ENCODE data around the gene PCNX2. TPM values are rescaled to one million over a fixed set of nuclear protein-coding genes. Genes with fewer than 3 reads are reported as not detected.
A peak's percentile ranks its signal among the peaks of the same experiment; 100 is the strongest.
"Not testable (repeated sequence)": the region's sequence is repeated elsewhere in the genome, so short reads cannot be mapped to it uniquely, and the experiment has no call there.

PCNX2 gene
- total RNA-seq, 1 donor from 2014 or later: 0.51 TPM

DNA sequence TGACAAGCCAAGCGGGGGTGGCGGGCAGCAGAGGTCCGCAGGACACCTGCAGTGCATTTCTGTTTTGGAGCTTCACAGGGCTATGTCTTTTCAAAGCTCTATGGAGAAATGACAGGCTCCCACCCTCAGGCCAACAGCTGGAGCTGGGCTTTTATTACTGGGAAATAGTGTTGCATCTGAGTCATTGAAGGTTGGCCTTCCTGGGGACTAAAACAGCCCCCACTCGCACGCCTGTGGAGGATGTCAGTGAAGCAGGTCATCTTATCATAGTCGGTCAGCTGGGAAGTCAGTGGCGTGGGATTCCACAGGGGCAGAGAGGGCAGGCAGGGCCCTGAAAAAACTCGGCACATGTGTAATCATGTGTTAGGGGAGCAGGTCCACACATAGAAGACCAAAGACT lies 289.8 kb downstream of the PCNX2 start:
- peak; percentile 34 for DNase-seq

DNA sequence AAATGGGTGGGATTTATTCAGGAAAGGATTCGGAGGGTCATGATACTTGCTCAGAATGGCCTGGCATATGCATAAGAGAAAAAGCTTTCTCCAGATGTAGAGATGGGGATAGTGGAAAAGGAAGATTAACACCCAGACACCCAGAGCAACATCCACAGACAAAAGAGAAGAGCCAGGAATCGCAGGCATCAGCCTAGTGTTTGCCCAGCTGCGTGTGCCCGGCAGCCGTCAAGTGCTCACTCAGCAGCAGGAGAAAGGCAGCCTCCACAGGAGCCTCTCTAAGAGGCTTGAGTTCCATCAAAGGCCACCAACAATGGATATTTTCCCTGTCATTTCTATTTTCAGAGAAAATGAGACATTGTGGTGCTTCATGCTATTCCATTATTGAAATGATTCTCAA lies 290.4 kb downstream of the PCNX2 start:
- no peak for DNase-seq

DNA sequence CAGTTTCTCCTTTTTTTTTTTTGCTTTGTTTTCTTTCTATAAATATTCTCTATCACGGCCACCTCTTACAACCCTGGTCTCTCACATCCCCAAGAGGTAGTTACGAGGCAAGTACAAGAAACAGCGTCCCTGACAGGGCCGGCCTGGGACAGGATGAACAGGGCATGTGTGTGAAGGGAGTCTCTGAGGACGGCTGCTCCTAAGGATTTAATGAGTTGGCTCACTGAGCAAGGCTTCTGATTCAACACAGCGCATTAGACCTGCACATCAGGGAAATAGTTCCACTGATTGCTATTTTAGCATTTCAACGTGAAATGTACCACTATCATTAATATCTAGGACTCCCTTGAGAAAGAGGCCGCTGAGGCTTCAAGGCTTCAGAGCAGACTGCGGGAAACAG lies 291.1 kb downstream of the PCNX2 start:
- DNase-seq: no peak

DNA sequence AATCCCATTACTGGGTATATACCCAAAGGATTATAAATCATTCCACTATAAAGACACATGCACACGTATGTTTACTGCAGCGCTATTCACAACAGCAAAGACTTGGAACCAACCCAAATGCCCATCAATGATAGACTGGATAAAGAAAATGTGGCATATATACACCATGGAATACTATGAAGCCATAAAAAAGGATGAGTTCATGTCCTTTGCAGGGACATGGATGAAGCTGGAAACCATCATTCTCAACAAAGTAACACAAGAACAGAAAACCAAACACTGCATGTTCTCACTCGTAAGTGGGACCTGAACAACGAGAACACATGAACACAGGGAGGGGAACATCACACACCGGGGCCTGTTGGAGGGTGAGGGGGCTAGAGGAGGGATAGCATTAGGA lies 291.9 kb downstream of the PCNX2 start:
- DNase-seq: not testable (repeated sequence)

DNA sequence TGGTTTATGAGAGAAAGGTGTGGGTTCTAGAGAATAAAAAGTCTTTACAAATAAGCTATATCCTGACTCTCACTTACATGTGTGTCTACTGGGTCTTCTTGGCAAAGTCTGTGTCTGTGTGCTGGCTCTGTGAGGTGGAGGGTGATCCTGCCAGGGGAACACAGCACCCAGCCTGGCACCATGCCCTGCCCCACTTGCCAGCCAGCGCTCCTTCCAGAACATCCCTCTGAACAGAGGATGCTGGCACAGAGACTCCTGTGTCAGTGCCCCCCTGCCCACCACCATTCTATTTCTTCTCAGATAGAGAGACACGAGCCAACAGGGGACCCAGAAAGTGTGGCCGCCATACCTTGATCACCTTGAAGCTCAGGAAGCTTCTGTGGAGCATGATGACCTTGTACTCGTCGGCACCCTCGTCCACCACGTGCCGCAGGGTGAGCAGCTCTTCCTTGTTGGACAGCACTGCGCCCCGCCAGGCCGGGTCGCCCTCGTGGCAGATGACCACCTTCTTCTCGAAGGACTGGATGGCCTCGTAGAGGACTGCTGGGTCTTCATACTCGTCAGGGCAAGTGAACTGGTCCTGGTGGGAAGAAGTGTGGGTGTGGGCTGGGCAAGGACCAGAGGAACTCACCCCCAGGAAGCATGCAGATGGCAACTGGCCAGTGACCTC lies 295.4 kb downstream of the PCNX2 start:
- DNase-seq: no peak

DNA sequence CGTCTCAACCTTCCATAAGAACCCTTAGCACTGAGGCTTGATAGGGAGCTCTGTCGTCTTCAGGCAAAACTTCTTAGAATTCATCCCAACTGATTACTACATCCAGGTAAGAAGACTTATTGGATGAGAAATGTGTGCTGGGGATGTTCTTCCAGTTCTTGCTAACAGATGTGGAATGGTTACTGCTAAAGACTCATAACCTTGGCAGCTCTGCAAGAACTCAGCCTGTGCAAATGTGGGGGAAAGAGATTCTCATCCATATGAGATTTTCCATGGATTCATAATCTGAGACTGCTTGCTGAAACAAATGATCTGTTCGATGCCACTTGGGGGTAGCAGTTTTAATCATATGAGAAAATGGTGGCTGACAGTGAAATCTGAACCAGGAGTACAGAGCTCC lies 296.9 kb downstream of the PCNX2 start:
- no peak for DNase-seq

DNA sequence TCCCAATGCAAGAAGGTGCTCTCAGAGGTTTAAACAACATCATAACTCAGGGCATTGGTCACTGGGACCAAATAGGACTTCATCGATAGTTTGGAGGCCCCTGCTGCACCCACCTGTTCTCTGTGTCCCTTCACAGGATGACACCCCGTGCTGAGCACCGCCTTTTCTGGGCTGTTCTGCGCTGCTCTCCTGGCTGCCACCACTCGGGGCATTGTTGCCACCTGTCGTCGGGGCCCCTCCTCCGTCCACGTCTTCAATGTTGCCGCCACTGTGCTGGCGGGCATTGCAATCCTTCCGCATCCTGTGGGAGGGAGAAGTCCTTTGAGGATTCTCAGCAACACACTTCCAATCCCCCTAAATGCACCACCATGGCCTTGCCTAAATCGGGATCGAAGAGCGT lies 297.4 kb downstream of the PCNX2 start:
- no peak for DNase-seq

DNA sequence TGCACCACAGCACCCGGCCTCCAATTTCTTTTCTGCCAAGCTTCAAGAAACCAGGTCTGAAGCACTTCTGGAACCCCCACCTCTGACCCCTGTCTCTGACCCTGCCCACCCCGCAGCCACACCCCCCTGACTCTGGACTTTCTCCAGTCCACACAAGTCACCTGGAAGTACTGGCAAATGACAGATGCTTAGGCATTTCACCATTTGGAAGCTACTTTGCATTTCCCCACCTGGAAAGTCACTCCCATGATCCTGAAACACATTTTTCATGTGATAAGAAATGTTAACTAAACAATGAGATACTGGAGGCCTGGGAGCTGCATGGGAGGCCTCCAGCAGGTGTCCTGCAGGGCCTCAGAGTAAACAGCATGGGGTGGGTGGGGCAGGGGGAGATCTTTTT lies 299.4 kb downstream of the PCNX2 start:
- DNase-seq: no peak

DNA sequence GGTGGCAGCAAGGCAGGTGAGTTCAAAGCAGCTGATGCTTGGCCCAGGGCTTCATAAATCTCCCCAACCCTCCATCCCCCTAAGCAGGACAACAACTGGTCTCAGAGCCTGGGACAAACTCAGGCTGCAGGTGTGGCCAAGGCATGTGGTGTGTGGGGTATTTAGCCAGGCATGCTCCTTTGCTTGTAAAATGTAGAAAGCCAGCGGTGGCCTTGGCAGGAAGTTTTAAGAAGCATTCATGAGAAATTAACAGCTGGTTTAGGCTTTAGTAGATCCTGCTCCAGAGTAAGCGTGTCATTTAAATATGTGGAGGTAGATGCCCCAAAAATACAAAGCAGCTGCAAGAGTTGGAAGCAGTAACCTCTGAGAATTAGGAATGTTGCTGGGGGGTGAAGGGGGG lies 300.3 kb downstream of the PCNX2 start:
- no peak for DNase-seq

DNA sequence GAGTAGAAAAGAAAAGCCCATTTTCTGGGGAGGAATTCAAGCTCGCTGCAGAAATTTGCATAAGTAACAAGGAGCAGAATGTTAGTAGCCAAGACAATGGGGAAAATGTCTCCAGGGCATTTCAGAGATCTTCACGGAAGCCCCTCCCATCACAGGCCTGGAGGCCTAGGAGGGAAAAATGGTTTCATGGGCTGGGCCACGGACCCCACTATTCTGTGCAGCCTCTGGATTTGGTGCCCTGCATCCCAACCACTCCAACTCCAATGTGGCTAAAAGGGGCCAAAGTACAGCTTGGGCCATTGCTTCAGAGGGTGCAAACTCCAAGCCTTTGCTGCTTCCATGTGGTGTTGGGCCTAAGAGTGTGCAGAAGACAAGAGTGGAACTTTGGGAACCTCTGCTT lies 302.0 kb downstream of the PCNX2 start:
- no peak for DNase-seq

DNA sequence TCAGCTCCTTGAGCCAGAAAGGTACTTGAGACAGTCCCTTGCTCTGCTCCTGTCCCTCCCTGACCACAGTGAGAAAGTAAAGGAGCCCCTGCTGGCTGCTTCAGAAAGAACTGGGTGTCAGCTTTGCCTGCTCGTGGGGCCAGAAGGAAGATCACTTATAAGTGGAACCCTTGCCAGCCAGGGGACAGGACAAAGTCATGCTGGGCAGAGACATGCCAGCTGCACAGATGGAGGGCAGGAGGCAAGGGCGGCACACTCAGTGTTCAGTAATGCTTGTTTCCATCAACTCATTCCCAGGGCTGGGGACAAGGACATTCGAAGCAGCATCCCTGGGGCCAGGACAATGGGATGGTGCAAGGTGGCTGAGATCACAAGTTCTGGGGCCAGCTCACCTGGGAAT lies 303.3 kb downstream of the PCNX2 start:
- DNase-seq: no peak

DNA sequence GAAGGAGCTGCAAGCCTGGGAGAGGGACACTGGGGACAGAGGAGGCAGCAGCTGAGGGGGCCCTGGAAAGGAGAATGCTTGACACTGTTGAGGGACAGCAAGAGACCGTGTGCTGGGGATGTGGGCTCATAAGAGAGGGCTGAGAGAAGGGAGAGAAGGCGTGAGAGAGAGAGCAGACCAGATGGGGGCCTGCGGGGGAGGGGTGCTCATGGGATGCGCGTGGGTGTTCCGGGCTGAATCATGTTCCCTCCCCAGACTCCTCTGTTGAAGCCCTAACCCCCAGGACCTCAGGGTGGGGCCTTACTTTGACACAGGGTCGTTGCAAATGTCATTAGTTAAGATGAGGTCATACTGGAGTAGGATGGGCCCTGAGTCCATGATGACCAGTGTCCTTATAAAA lies 304.3 kb downstream of the PCNX2 start:
- no peak for DNase-seq

DNA sequence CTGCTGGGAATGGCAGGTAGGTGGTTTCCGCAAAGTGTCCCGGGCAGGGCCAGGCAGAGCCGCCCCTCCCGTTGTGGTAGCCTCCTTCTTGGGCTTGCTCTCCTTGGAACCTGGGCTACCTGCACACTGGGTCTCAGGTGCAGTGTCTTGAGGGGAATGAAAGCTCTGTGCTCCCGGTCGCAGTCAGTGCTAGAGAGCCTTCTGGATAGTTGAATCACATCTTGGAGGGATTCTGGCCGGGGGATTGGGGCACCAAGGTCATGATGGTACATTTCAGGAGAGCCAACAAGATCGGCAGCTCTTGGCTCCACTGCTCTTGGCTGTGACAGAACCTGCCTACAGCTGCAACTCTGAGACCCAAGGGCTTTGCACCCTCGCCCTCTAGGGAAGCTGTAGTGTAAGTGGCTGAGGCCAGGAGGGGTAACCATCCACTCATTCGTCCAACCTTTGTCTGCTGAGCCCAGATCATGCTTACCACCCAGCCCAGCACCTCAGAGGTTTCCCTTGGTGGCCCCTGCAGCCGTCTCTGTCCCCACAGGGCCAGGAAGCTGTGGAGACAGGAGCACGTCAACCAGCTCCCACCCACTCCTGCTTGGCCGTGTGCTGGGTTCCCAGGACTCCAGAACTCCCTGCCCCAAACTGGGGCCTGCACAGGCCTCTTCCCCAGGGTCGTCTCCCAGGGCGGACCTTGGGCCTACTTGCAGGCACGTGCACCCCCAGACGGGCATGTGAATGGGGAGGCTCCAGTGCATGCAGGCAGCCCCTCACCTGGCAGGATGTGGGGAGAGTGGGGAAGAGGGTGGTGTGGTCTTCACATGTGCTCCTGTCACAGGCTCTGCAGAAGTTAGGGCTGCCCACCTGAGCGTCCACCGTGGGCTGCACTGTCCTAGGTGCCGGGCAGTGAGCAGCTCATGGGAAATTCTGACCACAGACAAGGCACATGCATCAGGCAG lies 305.1 kb downstream of the PCNX2 start:
- no peak for DNase-seq

DNA sequence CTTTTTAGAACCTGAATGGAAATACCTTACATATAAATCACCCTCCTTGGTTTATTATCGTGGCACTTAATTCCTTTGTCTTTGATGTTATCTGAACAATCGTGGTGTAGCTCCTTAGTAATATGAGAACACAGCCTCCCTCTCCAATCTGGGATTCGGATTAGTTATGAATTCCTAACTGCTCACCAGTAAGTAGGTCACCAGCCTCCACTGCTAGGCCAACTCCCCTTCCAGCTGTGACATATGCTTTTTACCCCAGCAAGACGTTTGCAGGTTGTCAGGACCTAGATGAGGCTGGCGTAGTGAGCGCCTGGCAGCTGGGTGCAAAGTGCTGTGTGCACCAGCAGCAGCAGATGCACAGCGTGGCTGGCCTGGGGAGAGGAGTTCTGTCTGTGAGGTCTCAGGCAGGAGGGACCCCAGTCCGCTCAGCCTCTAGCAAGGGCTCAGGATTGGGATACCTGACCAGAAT lies 306.9 kb downstream of the PCNX2 start:
- no peak for DNase-seq

DNA sequence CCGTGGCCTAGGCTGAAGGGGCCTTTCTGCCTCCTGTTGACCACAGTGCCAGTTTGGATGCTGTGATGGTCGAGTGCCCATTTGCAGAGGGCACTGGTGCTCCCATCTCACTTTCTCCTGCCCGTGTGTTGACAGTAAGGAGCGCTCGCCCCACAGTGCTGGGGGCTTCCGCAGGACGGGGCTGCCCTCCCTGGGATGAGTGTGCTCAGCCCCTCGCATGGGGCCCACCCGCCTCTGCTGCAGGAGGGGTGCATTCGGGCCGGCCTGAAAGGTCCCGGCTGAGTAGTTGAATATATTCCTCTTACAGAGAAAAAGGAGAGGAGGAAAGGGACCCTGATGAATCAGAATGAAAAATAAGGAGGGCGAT lies 307.8 kb downstream of the PCNX2 start:
- no peak for DNase-seq

DNA sequence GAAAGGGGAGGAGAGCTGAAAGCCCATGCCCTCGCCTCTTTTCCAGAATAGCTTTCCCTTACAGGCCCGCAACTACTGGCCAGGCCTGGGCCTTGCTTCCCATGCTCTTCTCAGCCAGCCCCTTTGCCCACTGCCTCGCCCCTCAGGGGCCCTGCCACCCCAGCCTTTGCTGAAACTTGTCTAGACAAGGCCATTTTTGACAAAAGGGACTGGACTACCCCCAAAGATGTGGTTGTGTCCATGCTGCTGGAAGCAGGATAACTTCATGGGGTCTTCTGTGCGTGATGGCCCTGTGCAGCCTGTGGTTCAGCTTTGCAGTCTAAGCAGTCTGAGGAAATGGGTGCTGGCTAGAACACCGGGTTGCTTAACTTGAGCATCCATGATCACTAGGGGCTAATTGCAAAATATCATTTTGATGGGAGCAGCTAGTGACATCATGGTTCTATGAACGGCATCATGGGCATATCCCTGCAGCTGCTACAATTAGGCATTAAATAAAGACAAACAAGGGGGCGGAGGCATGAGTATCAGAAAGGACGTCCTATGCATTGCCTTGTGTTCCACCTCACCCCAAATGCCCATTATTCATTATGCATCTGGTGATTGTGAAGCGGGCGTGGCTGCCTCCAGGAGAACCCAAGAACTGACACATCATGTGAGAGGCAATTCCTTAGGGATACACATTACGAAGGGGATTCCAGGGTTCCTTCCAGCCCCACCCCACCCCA lies 308.3 kb downstream of the PCNX2 start:
- no peak for DNase-seq

DNA sequence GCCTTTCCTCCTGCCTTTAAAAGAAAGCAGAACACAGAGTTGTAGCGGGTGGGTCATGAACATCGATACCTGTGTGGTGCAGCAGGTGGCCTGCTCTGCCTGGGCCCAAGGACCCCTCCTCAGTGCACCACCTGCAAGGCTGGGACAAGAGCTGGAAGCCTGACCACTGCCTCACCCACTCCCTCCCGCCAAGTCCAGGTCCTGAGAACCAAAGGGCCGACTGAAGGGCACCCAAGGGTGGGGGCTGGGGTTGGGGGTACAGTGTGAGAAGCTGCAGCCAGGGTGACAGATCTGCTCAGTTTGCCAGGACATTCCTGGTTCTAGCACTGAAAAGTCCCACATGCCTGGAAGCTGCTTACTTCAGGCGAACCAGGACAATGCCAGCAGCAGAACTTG lies 309.0 kb downstream of the PCNX2 start:
- no peak for DNase-seq

DNA sequence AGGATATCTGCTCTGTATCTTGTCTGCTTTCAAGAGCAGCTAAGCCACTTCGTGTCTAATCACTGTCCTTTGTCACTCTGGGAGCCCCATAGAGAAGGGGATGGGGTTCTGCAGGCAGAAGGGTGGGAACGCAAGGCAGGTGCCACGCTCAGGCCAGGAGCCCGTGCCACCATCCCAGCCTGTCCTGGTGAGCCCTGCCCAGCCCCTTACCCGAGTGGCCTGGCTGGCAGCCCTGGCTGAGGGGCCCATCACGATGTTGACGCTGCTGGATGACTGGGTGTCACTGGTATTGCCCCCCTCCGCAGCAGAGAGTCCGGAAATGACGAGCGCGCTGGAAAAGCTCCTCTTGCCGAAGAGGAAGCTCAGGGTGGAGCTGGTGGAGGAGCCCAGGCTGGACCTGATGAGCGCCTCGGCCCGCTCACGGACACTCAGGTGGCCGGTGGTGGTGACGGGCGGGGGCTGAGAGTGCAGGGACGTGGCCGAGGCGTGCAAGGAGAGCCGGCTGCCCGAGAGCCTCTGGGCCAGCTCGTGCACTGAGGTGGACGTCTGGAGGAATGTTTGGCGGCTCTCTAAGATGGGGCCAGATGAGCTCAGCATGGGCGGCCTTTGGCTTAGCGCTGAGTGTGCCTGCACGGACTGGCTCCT lies 309.5 kb downstream of the PCNX2 start:
- DNase-seq: no peak

DNA sequence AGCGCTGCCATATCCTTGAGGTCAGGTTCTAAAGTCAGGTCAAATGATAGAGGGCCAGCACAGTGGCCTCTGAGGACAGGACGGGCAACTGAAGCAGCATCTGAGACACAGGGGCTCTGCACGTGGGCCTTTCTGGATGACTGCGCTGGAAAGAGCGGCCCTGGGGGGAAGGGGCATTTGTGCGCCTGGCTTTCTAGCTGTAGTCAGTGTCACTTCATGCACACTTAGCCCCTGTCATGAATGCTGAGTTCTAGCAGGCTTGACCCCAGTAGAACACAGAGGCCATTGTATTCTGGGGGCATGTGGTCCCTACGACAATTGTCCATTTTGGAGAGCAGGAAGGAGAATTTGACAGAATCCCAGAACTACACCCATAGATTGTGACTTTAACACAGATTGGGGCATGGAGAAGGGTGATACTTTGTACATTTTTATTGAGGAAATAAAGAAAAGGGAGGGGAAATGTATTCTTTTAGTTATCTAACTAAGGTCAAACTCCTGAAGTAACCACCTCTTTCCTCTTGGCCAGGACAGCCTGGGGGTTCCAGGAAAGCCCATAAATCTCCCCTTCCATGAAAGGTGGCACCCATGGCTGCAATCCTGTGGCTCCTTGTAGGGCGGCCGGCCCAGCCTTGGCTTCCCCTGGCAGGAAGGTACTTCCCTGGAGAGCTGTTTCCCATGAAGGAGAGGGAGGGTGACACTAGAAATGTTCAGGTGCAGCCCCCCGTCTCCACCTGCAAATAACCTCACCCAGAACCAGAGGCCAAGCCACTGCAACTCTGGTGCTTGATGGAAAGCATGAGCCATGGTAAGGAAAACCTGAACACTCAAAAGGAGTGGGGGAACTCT lies 310.7 kb downstream of the PCNX2 start:
- DNase-seq: no peak

DNA sequence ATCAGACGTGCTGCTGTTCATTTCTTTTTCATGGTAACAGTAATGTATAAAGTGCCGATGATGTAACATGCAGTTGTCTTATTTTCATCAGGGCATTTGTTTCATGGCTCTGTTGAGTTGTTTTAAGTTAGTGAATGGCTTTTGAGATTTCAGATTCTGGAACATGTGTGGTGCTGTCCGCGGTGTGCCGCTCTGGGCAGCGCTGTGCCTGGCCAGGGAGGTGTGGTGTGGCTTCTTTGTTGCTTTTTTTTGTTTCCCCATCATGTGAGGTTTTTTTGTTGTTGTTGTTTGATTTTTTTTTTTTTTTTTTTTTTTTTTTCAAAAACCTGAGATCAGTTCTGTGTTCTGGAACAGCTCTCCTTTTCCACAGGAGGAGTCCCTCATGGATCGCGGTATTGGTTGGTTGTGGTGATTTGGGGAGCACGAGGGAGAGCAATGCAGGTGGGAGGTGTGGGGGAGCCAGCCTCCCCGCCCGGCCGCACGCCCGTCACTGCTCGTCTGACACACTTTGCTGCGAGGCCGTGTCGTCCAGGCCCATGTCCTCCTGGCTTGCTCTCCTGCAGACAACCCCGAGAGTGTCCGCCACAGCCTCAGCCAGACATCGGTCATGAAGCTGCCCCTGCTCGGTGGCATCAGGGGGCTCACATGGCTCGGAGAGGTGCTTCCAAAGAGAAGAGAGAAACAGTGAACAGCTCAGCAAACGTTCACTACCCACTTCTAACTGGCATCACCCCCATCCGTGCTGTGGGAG lies 311.5 kb downstream of the PCNX2 start:
- no peak for DNase-seq

DNA sequence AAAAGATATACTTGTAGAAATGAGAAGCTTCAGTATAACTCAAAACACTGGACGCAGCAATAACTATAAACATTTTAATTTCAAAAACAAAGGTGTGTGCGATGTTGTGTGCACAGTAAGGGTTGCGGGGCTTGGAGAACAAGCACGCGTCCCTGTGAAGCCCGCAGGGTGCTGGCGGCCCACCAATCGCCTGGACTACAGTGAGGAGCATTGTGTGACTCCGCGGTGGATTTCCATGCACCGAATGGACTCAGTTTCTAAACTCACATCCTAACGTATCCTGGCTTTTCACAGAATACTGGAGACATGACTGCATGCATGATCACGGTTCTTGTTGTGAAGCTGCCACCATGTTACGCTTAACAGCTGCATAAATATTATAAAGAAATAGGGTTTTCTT lies 312.1 kb downstream of the PCNX2 start:
- DNase-seq: no peak

All from dermis blood vessel endothelial cell (primary cell).